ENCODE data around the gene TEX52.

TEX52 gene

GRCh38 chr12:2803635-2804392 lies 53.0 kb downstream of the TEX52 start:
- H3K27me3 ChIP-seq (ENCODE audit: control insufficient read depth, insufficient read depth, low read length) = no peaks in the 10 kb centered on the region
- H3K4me3 ChIP-seq (ENCODE audit: low read depth, low read length) = no peak overlapping the region
- H3K4me2 ChIP-seq (ENCODE audit: low read length) = no peak overlapping the region
- no peaks in the 10 kb centered on the region for H3K36me3 ChIP-seq (ENCODE audit: control insufficient read depth, insufficient read depth, low read length)
- no peaks in the 10 kb centered on the region for H3K9me3 ChIP-seq (ENCODE audit: control insufficient read depth, low read length)
- H3K79me2 ChIP-seq = no peaks in the 10 kb centered on the region
- no peak overlapping the region for H2AFZ ChIP-seq
- peak overlapping the region; percentile 30 for H3K27ac ChIP-seq
- TF ChIP-seq CTCF (IDR thresholded peaks at IDR 0.05) = no peak
- H3K4me1 ChIP-seq = peaks cover 10% of the 10 kb centered on the region
- H3K9ac ChIP-seq = no peak overlapping the region

DNA sequence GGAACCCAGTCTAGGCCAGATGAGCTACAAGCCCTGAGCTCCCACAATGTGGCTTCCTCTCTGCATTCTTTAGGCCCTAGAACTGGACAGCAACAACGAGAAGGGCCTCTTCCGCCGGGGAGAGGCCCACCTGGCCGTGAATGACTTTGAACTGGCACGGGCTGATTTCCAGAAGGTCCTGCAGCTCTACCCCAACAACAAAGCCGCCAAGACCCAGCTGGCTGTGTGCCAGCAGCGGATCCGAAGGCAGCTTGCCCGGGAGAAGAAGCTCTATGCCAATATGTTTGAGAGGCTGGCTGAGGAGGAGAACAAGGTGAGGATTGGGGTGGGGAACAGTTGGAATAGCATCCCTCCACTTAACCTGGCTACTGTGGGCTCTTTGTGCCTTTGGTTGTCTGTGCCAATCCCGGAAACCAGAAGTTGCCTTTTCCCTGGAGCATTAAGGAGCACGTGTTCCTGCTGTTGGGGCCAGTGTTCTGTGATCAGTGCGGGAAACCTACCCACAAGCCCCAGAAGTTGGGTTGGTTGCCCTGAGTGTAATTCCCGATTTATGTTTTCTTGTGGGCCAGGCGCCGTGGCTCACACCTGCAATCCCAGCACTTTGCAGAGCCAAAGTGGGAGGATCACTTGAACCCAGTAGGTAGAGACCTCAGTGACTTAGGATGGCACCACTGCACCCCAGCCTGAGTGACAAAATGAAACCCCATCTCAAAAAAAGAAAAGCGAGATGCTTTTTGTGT lies 55.6 kb downstream of the TEX52 start:
- no peak overlapping the region for H3K9ac ChIP-seq
- no peaks in the 10 kb centered on the region for H3K36me3 ChIP-seq (ENCODE audit: control insufficient read depth, insufficient read depth, low read length)
- H3K4me1 ChIP-seq = peaks cover 23% of the 10 kb centered on the region
- peaks cover 8% of the 10 kb centered on the region for H3K79me2 ChIP-seq
- no peaks in the 10 kb centered on the region for H3K27me3 ChIP-seq (ENCODE audit: control insufficient read depth, insufficient read depth, low read length)
- no peak overlapping the region for H3K4me3 ChIP-seq (ENCODE audit: low read depth, low read length)
- no peak for TF ChIP-seq CTCF (IDR thresholded peaks at IDR 0.05)
- no peak overlapping the region for H3K4me2 ChIP-seq (ENCODE audit: low read length)
- no peaks in the 10 kb centered on the region for H3K9me3 ChIP-seq (ENCODE audit: control insufficient read depth, low read length)
- no peak overlapping the region for H2AFZ ChIP-seq
- no peak overlapping the region for H3K27ac ChIP-seq

DNA sequence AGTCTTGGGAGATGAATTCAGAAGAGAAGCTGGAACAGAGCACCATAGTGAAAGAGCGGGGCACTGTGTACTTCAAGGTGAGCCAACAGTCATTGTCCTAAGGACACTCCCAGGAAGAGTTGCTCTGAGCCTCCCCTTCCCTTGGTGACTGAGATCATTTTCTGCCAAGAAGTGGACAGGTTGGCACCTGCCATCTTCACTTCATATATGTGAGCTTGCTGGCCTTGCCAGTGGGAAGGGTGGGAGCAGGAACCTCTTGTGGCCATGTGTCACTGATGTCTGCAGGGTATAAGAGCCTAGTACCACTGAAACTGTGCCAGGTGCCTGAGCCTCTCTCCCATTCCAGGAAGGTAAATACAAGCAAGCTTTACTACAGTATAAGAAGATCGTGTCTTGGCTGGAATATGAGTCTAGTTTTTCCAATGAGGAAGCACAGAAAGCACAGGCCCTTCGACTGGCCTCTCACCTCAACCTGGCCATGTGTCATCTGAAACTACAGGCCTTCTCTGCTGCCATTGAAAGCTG lies 56.7 kb downstream of the TEX52 start:
- no peak overlapping the region for H3K9ac ChIP-seq
- no peak for TF ChIP-seq CTCF (IDR thresholded peaks at IDR 0.05)
- no peak overlapping the region for H3K4me3 ChIP-seq (ENCODE audit: low read depth, low read length)

More for the DNA sequence above, 56.7 kb downstream of the TEX52 start:
- no peak overlapping the region for H2AFZ ChIP-seq
- H3K4me2 ChIP-seq (ENCODE audit: low read length) = no peak overlapping the region
- H3K36me3 ChIP-seq (ENCODE audit: control insufficient read depth, insufficient read depth, low read length) = no peaks in the 10 kb centered on the region
- no peak overlapping the region for H3K27ac ChIP-seq
- H3K4me1 ChIP-seq = peaks cover 24% of the 10 kb centered on the region
- peaks cover 8% of the 10 kb centered on the region for H3K79me2 ChIP-seq
- no peaks in the 10 kb centered on the region for H3K27me3 ChIP-seq (ENCODE audit: control insufficient read depth, insufficient read depth, low read length)
- H3K9me3 ChIP-seq (ENCODE audit: control insufficient read depth, low read length) = no peaks in the 10 kb centered on the region
